Measurements from ENCODE around the gene CHN2. TPM values are rescaled to one million over a fixed set of nuclear protein-coding genes. Genes with fewer than 3 reads are reported as not detected.

The CHN2 gene
- total RNA-seq, 2 experiments from 2014 or later = 1.7 to 1.8 TPM

DNA sequence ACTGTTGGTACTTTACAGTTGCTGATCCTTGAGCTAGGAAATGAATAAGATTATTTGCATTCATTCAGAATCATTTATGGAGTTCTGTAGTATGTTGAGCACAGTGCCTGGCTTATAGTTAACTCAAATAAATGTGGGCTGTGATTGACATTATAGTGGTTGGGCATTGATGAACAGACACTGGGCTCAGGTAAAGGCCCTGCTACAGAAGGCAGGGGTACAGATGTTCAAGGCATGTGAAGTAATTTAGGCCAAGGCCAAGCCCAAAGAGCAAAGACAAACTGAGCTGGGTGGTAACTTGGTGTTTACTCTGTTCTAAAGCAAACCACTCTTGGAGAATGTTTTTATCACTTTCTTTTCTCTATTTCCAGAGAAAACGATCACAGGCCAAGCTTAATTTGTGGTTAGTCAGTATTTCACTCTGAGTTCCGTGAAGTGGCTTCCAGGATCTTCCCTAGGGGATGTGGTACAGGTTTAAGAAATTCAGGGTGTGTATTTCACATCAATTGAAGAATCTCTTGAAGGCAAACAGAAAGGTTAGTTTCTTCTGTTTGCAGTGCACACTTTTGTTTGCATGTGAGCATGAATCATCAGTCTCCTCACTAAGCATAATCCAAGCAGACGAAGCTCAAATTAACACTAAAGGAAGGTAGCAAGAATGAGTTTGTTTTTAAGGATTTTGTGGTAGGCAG, 255.1 kb downstream of the CHN2 start:
- ATAC-seq = no peak
- no peak for DNase-seq
- TF ChIP-seq, protein P1, sequence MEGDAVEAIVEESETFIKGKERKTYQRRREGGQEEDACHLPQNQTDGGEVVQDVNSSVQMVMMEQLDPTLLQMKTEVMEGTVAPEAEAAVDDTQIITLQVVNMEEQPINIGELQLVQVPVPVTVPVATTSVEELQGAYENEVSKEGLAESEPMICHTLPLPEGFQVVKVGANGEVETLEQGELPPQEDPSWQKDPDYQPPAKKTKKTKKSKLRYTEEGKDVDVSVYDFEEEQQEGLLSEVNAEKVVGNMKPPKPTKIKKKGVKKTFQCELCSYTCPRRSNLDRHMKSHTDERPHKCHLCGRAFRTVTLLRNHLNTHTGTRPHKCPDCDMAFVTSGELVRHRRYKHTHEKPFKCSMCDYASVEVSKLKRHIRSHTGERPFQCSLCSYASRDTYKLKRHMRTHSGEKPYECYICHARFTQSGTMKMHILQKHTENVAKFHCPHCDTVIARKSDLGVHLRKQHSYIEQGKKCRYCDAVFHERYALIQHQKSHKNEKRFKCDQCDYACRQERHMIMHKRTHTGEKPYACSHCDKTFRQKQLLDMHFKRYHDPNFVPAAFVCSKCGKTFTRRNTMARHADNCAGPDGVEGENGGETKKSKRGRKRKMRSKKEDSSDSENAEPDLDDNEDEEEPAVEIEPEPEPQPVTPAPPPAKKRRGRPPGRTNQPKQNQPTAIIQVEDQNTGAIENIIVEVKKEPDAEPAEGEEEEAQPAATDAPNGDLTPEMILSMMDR (IDR thresholded peaks at IDR 0.05) = no peak
- POLR2A ChIA-PET = no interaction called here
- Mint-ChIP-seq H3K4me3 (no peak overlapping the region), H3K27ac (no peak overlapping the region), H3K9me3 (no peaks in the 10 kb centered on the region), H3K4me1 (ENCODE audit: low read depth) (no peaks in the 10 kb centered on the region), H3K27me3 (no peaks in the 10 kb centered on the region), H3K36me3 (ENCODE audit: low read depth) (no peaks in the 10 kb centered on the region)
- CTCF ChIA-PET = no interaction called here
- intact Hi-C loops (cut with micrococcal nuclease) = no loop called here

DNA sequence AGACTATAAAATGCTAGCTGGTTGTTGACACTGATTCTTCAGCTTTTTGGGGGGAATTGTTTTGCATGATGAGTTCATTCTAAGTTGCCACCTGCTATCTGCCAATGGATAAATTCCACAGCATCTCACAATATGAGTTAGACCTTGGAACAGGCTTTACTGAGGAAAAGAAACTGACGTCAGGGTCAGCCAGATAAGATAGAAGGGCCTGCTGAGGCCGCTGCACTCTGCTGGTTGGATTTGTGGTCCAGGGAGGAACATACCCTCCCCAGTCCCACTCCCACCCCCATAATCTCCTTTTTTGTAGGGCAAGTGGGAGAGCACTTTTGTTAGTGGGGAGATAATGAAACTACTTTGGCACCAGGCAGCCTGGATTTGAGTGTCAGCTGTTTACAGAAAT, 258.4 kb downstream of the CHN2 start:
- CTCF ChIA-PET = no interaction called here
- no peaks in the 10 kb centered on the region for H3K4me1 Mint-ChIP-seq (ENCODE audit: low read depth)
- H3K27ac Mint-ChIP-seq = no peak overlapping the region
- intact Hi-C loops (cut with micrococcal nuclease) = no loop called here
- DNase-seq = no peak
- H3K4me3 Mint-ChIP-seq = no peak overlapping the region
- ATAC-seq = no peak
- TF ChIP-seq, protein P1 (IDR thresholded peaks at IDR 0.05) = no peak
- H3K27me3 Mint-ChIP-seq = no peaks in the 10 kb centered on the region
- no peaks in the 10 kb centered on the region for H3K9me3 Mint-ChIP-seq
- POLR2A ChIA-PET = interaction anchor here (1.5 kb wide), 1 partner anchor 11 kb away, joined by 3 read pairs; no protein-coding TSS in a partner anchor
- H3K36me3 Mint-ChIP-seq (ENCODE audit: low read depth) = no peaks in the 10 kb centered on the region

DNA sequence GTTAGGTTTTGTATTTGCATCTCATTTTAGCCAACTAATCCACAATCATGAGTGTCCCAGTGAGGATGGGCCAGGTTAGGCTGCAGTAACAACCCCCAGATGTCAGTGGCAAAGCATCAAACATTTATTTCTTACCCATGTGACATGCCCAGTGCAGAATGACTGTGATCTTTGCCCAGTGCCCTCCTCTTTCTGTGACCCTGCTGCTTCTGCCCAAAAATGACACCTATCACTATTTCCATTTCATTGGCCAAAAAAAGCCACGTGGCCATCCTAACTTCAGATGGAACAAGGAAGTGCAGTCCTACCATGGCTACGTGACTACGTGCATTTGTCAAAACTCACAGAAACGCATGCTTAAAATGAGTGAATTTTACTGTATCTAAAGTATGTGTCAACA, 259.9 kb downstream of the CHN2 start:
- Mint-ChIP-seq H3K36me3 (ENCODE audit: low read depth) (no peaks in the 10 kb centered on the region), H3K4me3 (no peak overlapping the region), H3K27me3 (no peaks in the 10 kb centered on the region), H3K27ac (no peak overlapping the region), H3K4me1 (ENCODE audit: low read depth) (no peaks in the 10 kb centered on the region), H3K9me3 (no peaks in the 10 kb centered on the region)
- DNase-seq (no peak), ATAC-seq (no peak)
- TF ChIP-seq, protein P1 (IDR thresholded peaks at IDR 0.05) = no peak
- CTCF ChIA-PET = no interaction called here
- POLR2A ChIA-PET = no interaction called here
- intact Hi-C loops (cut with micrococcal nuclease) = no loop called here

DNA sequence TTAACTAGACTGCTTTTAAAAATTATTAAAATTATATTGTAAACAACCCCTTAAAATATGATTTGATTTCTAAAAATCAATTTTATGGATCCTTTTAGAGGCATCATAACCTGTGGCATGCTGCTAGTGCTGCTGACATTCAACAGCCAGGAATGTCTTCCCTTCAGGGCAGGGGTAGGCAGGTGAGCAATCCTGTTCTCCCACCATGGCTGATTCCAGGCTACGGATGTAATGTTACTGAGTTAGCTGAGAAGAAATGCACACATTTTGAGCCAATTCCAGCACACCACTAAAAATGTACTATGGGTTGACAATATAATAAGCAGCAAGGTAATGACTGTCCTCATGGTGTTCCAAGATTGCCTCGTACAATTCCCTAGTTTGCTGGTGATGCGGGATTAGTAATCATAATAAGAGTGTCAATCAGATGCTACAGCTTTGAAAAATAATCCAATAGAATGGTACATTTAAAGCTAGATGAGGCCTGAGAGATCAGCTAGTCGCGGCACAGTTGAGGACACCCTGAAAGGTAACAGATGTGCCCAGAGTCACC, 260.4 kb downstream of the CHN2 start:
- Mint-ChIP-seq H3K4me3 (no peak overlapping the region), H3K9me3 (no peaks in the 10 kb centered on the region), H3K36me3 (ENCODE audit: low read depth) (no peaks in the 10 kb centered on the region), H3K27ac (no peak overlapping the region), H3K4me1 (ENCODE audit: low read depth) (no peaks in the 10 kb centered on the region), H3K27me3 (no peaks in the 10 kb centered on the region)
- DNase-seq (no peak), ATAC-seq (no peak)
- TF ChIP-seq, protein P1 (IDR thresholded peaks at IDR 0.05) = no peak
- POLR2A ChIA-PET = no interaction called here
- intact Hi-C loops (cut with micrococcal nuclease) = no loop called here
- CTCF ChIA-PET = no interaction called here

DNA sequence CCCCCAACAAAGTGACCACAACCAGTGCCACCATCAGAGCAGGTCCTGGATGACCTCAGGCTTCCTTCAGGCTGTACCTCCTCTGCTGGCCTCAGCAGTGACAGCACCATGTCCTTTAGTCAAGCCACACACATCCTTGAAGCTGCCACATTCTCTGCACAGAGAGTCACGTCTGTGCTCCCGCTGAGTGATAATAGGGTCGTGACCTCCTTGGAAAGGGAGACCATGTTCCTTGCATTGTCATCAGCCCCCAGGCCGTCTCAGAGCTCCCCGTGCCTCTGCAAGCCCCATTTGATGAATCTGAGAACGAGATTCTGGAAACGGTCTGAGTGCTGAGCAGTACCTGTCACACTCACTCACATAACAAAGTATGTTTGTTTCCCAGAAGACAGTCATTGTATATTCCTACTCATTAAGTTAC, 262.6 kb downstream of the CHN2 start:
- CTCF ChIA-PET = no interaction called here
- H3K9me3 Mint-ChIP-seq = no peaks in the 10 kb centered on the region
- no peaks in the 10 kb centered on the region for H3K27me3 Mint-ChIP-seq
- no peaks in the 10 kb centered on the region for H3K4me1 Mint-ChIP-seq (ENCODE audit: low read depth)
- no peak overlapping the region for H3K27ac Mint-ChIP-seq
- no peak for ATAC-seq
- no peak for DNase-seq
- no peaks in the 10 kb centered on the region for H3K36me3 Mint-ChIP-seq (ENCODE audit: low read depth)
- H3K4me3 Mint-ChIP-seq = no peak overlapping the region
- TF ChIP-seq, protein P1 (IDR thresholded peaks at IDR 0.05) = no peak
- POLR2A ChIA-PET = no interaction called here
- intact Hi-C loops (cut with micrococcal nuclease) = no loop called here

Data from activated CD8-positive, alpha-beta T cell treated with anti-CD3 and anti-CD28 coated beads for 36 hours (primary cell).